ENCODE data around the gene GRK6.
"Not testable (repeated sequence)": the region's sequence is repeated elsewhere in the genome, so short reads cannot be mapped to it uniquely, and the experiment has no call there.

The GRK6 gene

DNA sequence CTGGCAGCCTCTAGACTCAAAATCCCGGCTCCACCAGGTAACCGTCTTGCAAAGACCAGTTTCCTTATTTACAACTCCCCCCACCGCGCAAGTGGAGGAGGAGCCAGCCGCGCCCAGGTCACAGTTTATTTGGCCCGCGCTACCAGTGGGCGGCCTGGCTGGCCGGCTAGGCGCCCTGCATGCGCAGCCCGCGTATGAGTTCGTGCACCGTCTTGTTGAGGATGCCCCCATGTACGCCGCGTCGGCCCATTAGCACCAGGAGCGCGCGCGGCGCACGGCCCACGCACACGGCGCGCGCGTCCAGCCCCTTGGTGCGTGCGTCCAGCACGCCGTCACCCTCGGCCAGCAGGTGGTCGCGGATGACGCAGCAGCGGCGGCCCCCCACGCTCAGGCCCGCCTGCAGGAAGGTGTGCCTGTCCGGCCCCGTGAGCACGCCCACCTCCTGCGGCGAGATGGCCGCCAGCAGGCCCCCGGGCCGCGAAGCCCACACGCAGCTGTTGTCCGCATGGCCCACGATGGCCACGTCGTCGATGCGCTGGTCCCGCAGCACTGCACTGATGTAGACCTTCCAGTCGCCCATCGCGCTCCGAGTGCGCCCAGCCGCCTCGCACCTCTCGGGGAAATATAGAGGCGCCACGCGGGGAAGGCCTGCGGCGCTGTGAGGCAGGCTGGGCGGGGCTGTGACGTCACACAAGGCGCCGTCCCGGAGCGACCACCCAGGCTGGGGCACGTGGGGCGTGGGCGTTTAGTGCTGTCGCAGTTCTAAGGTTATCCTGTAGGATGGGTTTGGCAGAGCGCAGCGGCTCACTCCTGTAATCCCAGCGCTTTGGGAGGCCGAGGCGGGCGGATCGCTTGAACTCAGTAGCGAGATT, 26.2 kb upstream of the GRK6 start, which contains the start of gene PFN3:
Gene PFN3, minus strand, starts transcription at position 665 of the 872 bp plus-strand sequence. Its CDS starts 85 bp downstream, at position 580.
- no peak for DNase-seq

- peak; percentile 63 for DNase-seq
Observed at GRCh38 chr5:177402271-177403043, 24.0 kb upstream of the GRK6 start.

- DNase-seq: peak; percentile 60
Observed at GRCh38 chr5:177403102-177403791, 23.2 kb upstream of the GRK6 start.

DNA sequence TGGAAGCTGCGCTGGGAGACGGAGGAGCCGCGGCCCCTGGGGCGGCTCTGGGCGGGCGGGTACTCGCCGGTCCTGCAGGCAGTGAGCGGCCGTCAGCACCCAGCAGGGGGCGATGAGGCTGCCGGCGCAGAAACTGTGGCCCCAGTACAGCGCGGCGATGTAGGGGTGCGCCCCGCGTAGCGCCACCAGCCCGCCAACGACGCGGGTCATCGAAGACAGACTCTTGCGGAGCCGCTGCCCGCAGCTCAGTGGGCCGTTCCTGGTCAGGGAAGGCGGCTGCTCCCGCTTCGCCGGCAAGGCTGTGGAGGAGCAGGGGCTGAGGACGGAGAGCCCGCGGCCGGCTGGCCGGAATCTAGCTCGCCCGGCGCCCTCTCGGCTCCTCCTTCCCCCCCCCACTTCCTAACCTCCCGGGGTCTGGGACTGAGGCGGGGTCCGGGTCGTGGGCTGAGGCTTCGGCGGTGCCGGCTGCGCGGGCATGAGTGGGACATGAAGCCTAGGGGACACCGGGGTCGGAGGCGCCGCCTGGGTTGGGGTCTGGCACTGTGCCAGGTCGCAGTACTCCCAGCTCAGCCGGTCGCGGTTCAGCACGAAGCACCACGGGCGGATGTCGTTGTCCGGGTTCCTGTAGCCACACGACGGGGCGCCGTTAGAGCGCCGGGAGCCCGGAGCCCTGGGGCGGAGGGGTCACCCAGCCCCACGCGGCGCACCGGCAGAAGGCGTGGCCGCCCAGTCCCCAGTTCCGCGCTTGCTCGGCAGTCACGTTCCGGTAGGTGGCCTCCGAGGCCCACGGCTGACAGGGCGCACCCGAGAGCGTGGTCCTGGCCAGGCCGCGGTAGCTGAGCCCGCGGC, 22.5 kb upstream of the GRK6 start:
- peak; percentile 83 for DNase-seq

DNA sequence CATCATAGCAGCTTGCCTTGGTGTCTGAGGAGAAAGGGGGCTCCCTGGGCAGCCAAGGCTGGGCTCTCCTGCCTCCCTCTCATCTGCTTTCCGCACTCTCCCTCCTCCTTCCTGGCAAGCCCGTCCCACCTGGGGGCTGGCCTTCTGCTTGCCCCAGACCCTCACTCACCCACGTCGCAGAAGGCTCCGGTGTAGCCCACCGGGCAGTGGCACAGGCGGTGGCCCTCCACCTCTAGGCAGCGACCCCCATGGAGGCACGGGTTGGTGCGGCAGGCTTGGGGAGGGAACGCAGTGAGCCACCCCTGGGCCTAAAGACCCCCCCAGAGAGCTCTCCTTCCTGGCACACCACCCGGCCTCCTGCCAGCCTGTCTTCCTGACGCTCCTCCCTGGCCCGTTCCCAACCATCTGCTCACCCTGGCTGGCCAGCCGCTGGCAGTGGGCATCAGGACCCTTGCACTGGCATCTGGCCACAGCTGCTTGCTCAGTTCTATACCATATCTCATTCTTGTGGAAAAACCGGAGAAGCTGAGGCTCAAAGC, 21.8 kb upstream of the GRK6 start:
- no peak for DNase-seq

- no peak for DNase-seq
Observed at GRCh38 chr5:177405312-177405711, 21.2 kb upstream of the GRK6 start.

- DNase-seq: no peak
Observed at GRCh38 chr5:177405805-177406204, 20.7 kb upstream of the GRK6 start.

- no peak for DNase-seq
Observed at GRCh38 chr5:177409043-177409801, 17.3 kb upstream of the GRK6 start, which contains the start of gene F12. TSS of gene F12 (minus strand) at chr5:177409564. CDS start at chr5:177409527, 37 bp downstream.

- DNase-seq: no peak
Observed at GRCh38 chr5:177410575-177410974, 15.9 kb upstream of the GRK6 start.

- peak; percentile 58 for DNase-seq
Observed at GRCh38 chr5:177412603-177413233, 13.8 kb upstream of the GRK6 start.

- no peak for DNase-seq
Observed at GRCh38 chr5:177414481-177414880, 12.0 kb upstream of the GRK6 start.

- not testable (repeated sequence) for DNase-seq
Observed at GRCh38 chr5:177417081-177417480, 9.4 kb upstream of the GRK6 start.

DNA sequence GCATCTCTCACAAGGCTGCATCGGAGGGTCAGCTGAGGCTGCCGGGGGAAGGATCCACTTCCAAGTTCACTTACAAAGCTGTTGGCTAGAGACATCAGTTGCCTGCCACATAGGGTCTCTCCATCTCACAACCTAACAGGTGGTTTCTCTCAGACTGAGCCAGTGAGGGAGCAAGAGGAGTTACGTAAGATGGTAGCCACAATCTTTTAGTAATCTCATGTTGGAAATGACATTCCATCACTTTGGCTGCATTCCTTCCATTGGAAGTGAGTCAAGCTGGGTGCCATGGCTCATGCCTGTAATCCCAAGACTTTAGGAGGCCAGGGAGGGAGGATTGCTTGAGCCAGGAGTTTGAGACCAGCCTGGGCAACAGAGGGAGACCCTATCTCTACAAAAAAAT, 7.4 kb upstream of the GRK6 start:
- DNase-seq: no peak

- DNase-seq: not testable (repeated sequence)
Observed at GRCh38 chr5:177420472-177420871, 6.0 kb upstream of the GRK6 start.

GRCh38 chr5:177421062-177421798, 5.2 kb upstream of the GRK6 start:
- no peak for DNase-seq

DNA sequence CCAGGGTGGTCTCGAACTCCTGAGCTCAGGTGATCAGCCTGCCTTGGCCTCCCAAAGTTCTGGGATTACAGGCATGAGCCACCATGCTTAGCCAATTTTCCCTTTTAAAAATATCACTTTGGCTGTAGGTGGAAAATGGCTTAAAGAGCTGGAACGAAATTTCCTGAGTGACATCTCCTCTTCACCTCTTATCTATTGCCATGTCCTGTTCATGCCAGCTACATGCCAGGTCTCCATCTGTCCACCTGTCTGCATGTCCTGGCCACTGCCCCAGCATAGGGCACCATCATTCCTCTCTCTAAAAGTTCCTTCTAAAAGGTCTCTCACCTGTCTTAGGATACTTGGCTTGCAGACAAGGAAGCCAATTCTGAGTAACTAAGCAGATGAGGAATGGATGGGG, 2.8 kb upstream of the GRK6 start:
- no peak for DNase-seq

- DNase-seq: no peak
Observed at GRCh38 chr5:177425196-177425800, 1.2 kb upstream of the GRK6 start.

- peak; percentile 100 for DNase-seq
Observed at GRCh38 chr5:177425801-177426565, 493 bp upstream of the GRK6 start.

Measured in central memory CD4-positive, alpha-beta T cell (primary cell).